K562 (cell line): ENCODE results near the gene CGREF1.

ENCODE experiments used
- NUFIP1 ChIP-seq: fragments of 450-650 bp; IDR thresholded peaks from 2 replicates; pipeline ENCODE4 v1.6.1; 2018; ENCODE audit not compliant: partially characterized antibody
- POLR2AphosphoS5 ChIP-seq: IDR thresholded peaks from 2 replicates; pipeline ENCODE4 v1.6.1; 2011; ENCODE audit warnings: mild to moderate bottlenecking, low read depth, low read length, moderate library complexity; ENCODE audit not compliant: control insufficient read depth, insufficient read depth
- SPI1 ChIP-seq: IDR thresholded peaks from 2 replicates; pipeline ENCODE4 v1.6.1; 2011; ENCODE audit warnings: low read depth, low read length, control low read depth, borderline replicate concordance
- ZFP30 ChIP-seq: fragments of 250-450 bp; sonication (Bioruptor Pico); IDR thresholded peaks from 2 replicates; pipeline ENCODE4 v1.8.0; 2022; ENCODE audit warnings: moderate library complexity, mild to moderate bottlenecking, inconsistent platforms, borderline replicate concordance
- ZNF561 ChIP-seq: fragments of 450-650 bp; formaldehyde crosslinking; conservative IDR thresholded peaks from 2 replicates; pipeline ENCODE4 v1.4.0; 2020; ENCODE audit warnings: mild to moderate bottlenecking, moderate library complexity
- TF ChIP-seq, protein P1 (sequence below): fragments of 250-450 bp; sonication (Bioruptor Pico); IDR thresholded peaks from 2 replicates; pipeline ENCODE4 v1.8.0; 2021; ENCODE audit warnings: borderline replicate concordance, mild to moderate bottlenecking, moderate library complexity; ENCODE audit not compliant: poor library complexity, severe bottlenecking
- TF ChIP-seq, protein P2 (sequence below): fragments of 450-650 bp; IDR thresholded peaks from 2 replicates; pipeline ENCODE4 v1.6.1; 2016; ENCODE audit warnings: low read depth
- TF ChIP-seq, protein P3 (sequence below), 3 experiments: IDR thresholded peaks in 2 of 3; conservative IDR thresholded peaks in 1 of 3; 2 replicates each; pipeline ENCODE4 v1.5.1; 2011 to 2012; ENCODE audit warnings: low read length in 3 of 3, mild to moderate bottlenecking in 3 of 3, control low read depth in 2 of 3, improper control_type of control experiment in 1 of 3, inconsistent platforms in 1 of 3, low read depth in 1 of 3, mixed read lengths in 1 of 3, moderate library complexity in 1 of 3; ENCODE audit not compliant: insufficient read depth in 2 of 3

DNA sequence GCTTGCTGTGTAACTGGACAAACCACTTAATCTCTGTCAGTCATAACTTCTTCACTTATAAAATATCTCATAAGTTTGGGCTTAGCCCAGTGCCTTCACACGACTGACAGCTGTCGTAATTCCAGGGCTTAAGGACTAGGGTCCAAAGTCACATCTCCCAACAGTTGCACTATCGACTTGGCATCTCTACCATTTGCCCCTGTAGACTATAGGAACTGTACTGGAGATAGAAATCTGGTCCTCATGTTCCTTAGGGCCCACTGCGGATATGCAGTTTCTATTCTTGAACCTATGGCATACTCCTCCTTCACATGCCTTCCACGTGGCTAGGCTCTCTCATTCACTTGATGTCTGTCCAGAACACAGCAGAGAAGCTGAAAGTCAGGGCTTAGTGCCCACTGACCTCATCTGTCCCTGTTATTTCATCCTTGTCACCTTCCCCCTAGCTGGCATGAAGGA, 7.4 kb upstream of the CGREF1 start:
- TF ChIP-seq NUFIP1 (no peak), ZNF561 (CRISPR knock-in tag) (no peak), SPI1 (no peak), ZFP30 (CRISPR knock-in tag) (no peak), POLR2AphosphoS5 (no peak)
- TF ChIP-seq, protein P1, sequence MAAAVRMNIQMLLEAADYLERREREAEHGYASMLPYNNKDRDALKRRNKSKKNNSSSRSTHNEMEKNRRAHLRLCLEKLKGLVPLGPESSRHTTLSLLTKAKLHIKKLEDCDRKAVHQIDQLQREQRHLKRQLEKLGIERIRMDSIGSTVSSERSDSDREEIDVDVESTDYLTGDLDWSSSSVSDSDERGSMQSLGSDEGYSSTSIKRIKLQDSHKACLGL = no peak
- TF ChIP-seq, protein P2, sequence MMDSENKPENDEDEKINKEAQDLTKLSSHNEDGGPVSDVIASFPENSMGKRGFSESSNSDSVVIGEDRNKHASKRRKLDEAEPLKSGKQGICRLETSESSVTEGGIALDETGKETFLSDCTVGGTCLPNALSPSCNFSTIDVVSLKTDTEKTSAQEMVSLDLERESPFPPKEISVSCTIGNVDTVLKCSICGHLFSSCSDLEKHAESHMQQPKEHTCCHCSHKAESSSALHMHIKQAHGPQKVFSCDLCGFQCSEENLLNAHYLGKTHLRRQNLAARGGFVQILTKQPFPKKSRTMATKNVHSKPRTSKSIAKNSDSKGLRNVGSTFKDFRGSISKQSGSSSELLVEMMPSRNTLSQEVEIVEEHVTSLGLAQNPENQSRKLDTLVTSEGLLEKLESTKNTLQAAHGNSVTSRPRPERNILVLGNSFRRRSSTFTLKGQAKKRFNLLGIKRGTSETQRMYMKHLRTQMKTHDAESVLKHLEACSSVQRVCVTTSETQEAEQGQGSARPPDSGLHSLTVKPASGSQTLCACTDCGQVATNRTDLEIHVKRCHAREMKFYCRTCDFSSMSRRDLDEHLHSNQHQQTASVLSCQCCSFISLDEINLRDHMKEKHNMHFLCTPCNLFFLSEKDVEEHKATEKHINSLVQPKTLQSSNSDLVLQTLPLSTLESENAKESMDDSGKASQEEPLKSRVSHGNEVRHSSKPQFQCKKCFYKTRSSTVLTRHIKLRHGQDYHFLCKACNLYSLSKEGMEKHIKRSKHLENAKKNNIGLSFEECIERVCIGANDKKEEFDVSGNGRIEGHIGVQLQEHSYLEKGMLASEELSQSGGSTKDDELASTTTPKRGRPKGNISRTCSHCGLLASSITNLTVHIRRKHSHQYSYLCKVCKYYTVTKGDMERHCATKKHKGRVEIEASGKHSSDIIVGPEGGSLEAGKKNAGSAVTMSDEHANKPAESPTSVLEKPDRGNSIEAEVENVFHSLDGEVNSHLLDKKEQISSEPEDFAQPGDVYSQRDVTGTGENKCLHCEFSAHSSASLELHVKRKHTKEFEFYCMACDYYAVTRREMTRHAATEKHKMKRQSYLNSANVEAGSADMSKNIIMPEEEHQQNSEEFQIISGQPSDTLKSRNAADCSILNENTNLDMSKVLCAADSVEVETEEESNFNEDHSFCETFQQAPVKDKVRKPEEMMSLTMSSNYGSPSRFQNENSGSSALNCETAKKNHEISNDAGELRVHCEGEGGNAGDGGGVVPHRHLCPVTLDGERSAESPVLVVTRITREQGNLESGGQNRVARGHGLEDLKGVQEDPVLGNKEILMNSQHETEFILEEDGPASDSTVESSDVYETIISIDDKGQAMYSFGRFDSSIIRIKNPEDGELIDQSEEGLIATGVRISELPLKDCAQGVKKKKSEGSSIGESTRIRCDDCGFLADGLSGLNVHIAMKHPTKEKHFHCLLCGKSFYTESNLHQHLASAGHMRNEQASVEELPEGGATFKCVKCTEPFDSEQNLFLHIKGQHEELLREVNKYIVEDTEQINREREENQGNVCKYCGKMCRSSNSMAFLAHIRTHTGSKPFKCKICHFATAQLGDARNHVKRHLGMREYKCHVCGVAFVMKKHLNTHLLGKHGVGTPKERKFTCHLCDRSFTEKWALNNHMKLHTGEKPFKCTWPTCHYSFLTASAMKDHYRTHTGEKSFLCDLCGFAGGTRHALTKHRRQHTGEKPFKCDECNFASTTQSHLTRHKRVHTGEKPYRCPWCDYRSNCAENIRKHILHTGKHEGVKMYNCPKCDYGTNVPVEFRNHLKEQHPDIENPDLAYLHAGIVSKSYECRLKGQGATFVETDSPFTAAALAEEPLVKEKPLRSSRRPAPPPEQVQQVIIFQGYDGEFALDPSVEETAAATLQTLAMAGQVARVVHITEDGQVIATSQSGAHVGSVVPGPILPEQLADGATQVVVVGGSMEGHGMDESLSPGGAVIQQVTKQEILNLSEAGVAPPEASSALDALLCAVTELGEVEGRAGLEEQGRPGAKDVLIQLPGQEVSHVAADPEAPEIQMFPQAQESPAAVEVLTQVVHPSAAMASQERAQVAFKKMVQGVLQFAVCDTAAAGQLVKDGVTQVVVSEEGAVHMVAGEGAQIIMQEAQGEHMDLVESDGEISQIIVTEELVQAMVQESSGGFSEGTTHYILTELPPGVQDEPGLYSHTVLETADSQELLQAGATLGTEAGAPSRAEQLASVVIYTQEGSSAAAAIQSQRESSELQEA = no peak
- TF ChIP-seq, protein P3, sequence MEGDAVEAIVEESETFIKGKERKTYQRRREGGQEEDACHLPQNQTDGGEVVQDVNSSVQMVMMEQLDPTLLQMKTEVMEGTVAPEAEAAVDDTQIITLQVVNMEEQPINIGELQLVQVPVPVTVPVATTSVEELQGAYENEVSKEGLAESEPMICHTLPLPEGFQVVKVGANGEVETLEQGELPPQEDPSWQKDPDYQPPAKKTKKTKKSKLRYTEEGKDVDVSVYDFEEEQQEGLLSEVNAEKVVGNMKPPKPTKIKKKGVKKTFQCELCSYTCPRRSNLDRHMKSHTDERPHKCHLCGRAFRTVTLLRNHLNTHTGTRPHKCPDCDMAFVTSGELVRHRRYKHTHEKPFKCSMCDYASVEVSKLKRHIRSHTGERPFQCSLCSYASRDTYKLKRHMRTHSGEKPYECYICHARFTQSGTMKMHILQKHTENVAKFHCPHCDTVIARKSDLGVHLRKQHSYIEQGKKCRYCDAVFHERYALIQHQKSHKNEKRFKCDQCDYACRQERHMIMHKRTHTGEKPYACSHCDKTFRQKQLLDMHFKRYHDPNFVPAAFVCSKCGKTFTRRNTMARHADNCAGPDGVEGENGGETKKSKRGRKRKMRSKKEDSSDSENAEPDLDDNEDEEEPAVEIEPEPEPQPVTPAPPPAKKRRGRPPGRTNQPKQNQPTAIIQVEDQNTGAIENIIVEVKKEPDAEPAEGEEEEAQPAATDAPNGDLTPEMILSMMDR (IDR thresholded peaks at IDR 0.05 in 2 of 3, conservative IDR thresholded peaks at IDR 0.05 in 1 of 3; ENCODE audit: insufficient read depth in 2 of 3, low read depth in 1 of 3, low read length in 3 of 3) = no peak
